SJSA1 (cell line): ENCODE measurements around the gene USP49. TPM values are rescaled to one million over a fixed set of nuclear protein-coding genes. Genes with fewer than 3 reads are reported as not detected.

ENCODE experiments used
- DNase-seq, 2 experiments: peaks; one replicate each; pipeline ENCODE4 v3.0.0-alpha.2; 2015 to 2020; ENCODE audit warnings: low spot score in 2 of 2, low read depth in 1 of 2
- H3K27ac ChIP-seq: fragments of 250-450 bp; sonication (Bioruptor Pico); 2 replicates; pipeline ENCODE4 v1.5.1; 2020; ENCODE audit warnings: mild to moderate bottlenecking, moderate library complexity
- H3K27me3 ChIP-seq: fragments of 250-450 bp; sonication (Bioruptor Pico); replicated peaks from 2 replicates; pipeline ENCODE4 v1.5.1; 2020; ENCODE audit warnings: mild to moderate bottlenecking, moderate library complexity
- H3K36me3 ChIP-seq: fragments of 250-450 bp; sonication (Bioruptor Pico); 2 replicates; pipeline ENCODE4 v1.5.1; 2020; ENCODE audit warnings: mild to moderate bottlenecking
- H3K4me1 ChIP-seq: fragments of 250-450 bp; sonication (Bioruptor Pico); replicated peaks from 2 replicates; pipeline ENCODE4 v1.6.1; 2021; ENCODE audit warnings: mild to moderate bottlenecking
- H3K4me3 ChIP-seq: fragments of 250-450 bp; sonication (Bioruptor Pico); 2 replicates; pipeline ENCODE4 v1.5.1; 2020; ENCODE audit warnings: mild to moderate bottlenecking
- H3K9me3 ChIP-seq: fragments of 250-450 bp; sonication (Bioruptor Pico); replicated peaks from 2 replicates; pipeline ENCODE4 v1.5.1; 2020; ENCODE audit warnings: mild to moderate bottlenecking
- total RNA-seq: library from RNA; depleted of rRNA; stranded (reverse); fragments of >200 nt; shearing (Covaris generic); gene quantifications from 2 replicates; pipeline ENCODE4 v1.2.3, GENCODE V29; 2014

Gene USP49
- total RNA-seq, 1 experiment from 2014 or later, result 2.3 TPM

DNA sequence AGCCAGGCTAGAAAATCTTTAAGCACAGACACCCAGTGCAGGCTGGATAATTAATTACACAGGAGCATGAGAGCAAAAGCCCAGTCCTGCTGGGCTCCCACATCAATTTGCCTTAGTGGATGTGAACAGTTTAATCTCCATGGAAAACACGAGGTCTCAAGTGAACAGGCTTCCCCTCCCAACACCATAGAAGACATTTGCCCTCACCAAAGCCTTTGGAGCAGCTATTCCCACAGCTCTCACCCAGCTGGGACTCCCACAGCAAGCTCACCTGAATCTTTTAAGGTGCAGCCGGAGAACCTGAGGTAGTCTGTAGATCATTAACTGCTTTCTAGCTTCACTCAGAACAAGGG lies 95.6 kb downstream of the USP49 start:
- no peaks in the 10 kb centered on the region for H3K9me3 ChIP-seq
- no peak for DNase-seq
- H3K4me1 ChIP-seq, result no peaks in the 10 kb centered on the region
- no peak overlapping the region for H3K4me3 ChIP-seq
- H3K27me3 ChIP-seq, result no peaks in the 10 kb centered on the region
- no peak overlapping the region for H3K27ac ChIP-seq
- peaks cover 22% of the 10 kb centered on the region for H3K36me3 ChIP-seq

DNA sequence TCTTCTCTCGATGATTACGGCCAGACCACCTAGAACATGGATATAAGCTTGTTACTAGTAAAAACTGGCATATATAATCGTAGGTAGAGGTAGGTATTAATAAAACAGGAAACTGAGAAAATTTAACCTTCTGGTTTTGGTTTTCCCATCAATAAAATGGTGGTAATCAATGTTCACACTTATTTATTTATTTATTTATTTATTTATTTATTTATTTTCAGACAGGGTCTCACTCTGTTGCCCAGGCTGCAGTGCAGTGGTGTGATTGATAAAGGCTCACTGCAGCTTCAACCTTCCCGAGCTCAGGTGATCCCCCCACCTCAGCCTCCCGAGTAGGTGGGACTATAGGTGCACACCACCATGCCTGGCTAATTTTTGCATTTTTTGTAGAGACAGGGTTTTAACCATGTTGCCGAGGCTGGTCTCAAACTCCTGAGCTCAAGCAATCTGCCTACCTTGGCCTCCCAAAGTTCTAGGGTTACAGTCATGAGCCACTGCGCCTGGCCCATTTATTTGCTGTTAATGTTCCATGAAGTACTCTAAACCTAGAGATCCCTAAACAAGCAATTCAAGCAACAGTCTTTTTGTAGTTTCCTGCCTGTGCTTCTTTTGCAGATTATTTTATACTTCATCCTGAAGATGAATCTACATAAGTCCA lies 96.1 kb downstream of the USP49 start:
- H3K36me3 ChIP-seq, result peaks cover 22% of the 10 kb centered on the region
- H3K9me3 ChIP-seq, result no peaks in the 10 kb centered on the region
- no peak overlapping the region for H3K27ac ChIP-seq
- H3K4me3 ChIP-seq, result no peak overlapping the region
- no peak for DNase-seq
- no peaks in the 10 kb centered on the region for H3K4me1 ChIP-seq
- H3K27me3 ChIP-seq, result no peaks in the 10 kb centered on the region

DNA sequence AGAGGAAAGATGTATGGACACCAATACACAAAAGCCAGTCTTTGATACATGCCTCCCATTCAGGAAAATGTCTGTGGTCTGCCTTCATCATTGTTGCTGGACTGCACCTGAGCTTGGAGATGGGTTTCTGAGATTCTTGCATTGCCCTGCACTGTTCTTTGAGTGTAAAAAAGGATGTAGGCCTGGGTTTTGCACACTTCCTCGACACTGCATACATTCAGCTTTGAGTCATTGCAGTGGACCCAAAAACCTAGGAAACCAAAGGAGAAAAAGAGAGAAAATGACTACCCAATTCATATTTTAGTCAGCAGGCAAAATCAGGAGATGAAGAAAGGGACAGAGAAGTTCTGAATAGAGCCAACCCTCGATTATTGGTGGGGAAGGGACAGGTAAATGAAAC lies 98.7 kb downstream of the USP49 start:
- H3K27ac ChIP-seq, result no peak overlapping the region
- DNase-seq, result no peak
- H3K27me3 ChIP-seq, result no peaks in the 10 kb centered on the region
- H3K4me3 ChIP-seq, result no peak overlapping the region
- H3K4me1 ChIP-seq, result no peaks in the 10 kb centered on the region
- H3K9me3 ChIP-seq, result no peaks in the 10 kb centered on the region
- peaks cover 32% of the 10 kb centered on the region for H3K36me3 ChIP-seq

DNA sequence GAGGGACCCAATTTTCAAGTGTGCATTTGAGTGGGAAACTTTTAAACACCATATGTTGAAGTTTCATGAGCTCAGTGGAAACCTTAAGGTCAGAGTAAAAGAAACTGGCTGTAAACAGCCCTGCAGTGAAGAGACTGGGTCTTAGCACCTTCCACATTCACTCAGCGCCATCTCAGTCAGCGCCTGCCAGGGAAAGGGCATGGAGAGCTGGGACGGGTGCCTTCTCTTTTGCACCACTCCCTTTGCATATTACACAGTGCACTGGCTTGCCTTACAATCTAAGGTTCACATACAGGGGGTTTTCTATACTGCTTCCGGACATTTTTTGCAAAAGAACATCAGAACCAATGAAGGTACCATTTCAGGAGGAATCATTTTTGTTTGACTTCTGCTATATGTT lies 103.2 kb downstream of the USP49 start:
- no peak for DNase-seq
- H3K27ac ChIP-seq, result no peak overlapping the region
- H3K9me3 ChIP-seq, result no peaks in the 10 kb centered on the region
- H3K4me1 ChIP-seq, result peaks cover 5% of the 10 kb centered on the region
- no peaks in the 10 kb centered on the region for H3K27me3 ChIP-seq
- H3K36me3 ChIP-seq, result peaks cover 58% of the 10 kb centered on the region
- H3K4me3 ChIP-seq, result no peak overlapping the region

DNA sequence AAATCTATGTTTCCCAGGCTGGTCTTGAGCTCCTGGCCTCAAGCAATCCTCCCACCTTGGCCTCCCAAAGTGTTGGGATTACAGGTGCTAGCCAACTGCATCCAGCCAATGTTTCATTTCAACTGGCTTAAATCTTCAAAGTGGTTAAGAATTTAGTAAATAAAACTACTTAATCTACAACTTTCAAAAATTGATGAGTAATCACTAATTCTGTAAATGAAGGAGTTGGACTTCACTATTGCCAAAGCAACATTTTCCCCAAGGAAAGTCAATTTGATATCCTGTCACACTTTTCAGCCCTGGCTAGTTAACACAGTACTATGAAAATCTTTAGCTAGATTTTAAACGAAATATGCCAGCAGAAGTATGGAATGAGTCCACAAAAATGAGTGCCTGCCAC lies 103.9 kb downstream of the USP49 start:
- no peak for DNase-seq
- H3K27me3 ChIP-seq, result no peaks in the 10 kb centered on the region
- peaks cover 55% of the 10 kb centered on the region for H3K36me3 ChIP-seq
- no peak overlapping the region for H3K4me3 ChIP-seq
- peaks cover 7% of the 10 kb centered on the region for H3K4me1 ChIP-seq
- no peaks in the 10 kb centered on the region for H3K9me3 ChIP-seq
- no peak overlapping the region for H3K27ac ChIP-seq

DNA sequence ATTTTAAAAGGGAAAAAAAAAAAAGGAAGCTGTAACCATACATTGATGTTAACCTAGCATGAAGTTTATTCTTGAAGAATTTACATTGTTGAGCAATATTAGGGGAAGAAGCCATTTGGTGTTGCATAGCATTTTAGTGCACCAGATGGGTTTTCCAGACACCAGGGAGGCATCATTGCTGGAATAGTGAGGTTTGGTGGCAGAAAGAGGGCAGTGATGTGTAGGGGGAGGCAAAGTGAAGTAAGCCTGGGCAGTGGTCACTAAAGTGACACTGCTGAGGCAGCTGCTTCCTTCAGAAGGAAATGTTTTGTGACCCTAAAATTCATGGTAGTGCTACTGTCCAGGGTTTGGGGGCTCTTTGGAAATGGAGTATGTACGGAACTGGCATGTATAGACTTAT lies 105.1 kb downstream of the USP49 start:
- peaks cover 49% of the 10 kb centered on the region for H3K36me3 ChIP-seq
- DNase-seq, result no peak
- H3K4me3 ChIP-seq, result no peak overlapping the region
- peaks cover 13% of the 10 kb centered on the region for H3K4me1 ChIP-seq
- no peaks in the 10 kb centered on the region for H3K27me3 ChIP-seq
- H3K9me3 ChIP-seq, result no peaks in the 10 kb centered on the region
- H3K27ac ChIP-seq, result no peak overlapping the region

DNA sequence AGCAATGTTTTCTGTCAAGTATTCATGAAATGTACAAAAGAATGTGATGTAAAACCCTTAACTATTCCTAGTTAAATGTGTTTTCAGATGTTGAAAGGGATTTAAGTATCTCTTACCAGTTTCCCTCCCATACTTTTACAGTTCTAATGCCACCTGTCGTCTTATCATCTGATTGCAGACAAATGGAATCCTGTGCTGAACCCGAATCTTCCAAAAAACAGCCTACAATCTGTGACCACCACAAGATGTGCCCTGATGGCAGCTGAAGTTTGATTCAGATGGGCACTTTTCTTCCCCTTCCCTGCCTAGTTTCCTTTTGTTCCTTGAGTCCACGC lies 105.8 kb downstream of the USP49 start:
- Histone ChIP-seq H3K36me3 (peaks cover 43% of the 10 kb centered on the region), H3K4me3 (no peak overlapping the region), H3K27me3 (no peaks in the 10 kb centered on the region), H3K27ac (no peak overlapping the region), H3K9me3 (no peaks in the 10 kb centered on the region), H3K4me1 (peaks cover 13% of the 10 kb centered on the region)
- DNase-seq, result no peak

DNA sequence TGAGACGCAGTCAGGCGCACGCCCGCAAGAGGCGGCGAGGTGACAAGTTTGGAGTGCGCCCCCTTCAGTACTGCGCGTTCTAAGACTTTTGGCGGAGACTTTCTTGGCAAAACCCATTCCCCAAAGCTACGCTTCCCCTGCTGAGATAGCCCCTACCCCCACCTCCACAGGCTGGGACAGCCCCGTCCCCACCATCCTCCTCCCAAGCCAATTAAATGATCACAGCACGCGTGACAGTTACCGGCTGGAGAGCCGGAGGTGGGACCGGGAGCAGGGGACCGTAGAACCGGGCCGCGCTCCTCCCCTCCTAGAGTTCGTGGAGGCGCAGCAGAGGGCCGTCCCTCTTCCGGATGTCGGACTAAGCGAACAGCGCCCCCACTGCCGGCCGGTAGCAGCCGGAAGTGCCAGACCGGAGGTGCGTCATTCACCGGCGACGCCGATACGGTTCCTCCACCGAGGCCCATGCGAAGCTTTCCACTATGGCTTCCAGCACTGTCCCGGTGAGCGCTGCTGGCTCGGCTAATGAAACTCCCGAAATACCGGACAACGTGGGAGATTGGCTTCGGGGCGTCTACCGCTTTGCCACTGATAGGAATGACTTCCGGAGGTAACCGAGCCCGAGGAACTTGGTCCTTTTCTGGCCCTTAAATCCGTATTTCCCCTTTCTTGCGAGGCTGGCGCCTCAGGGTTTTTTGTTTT lies 107.8 kb downstream of the USP49 start, which contains the start of gene TOMM6:
TOMM6 (plus strand) TSS at position 476 of the 699 bp plus-strand sequence; CDS start at position 480, 4 bp downstream.
- DNase-seq, result peak; percentile 96
- Histone ChIP-seq H3K4me3 (peak within 1 kb of the TSS; percentile 83), H3K36me3 (peaks cover 40% of the 10 kb centered on the region), H3K27ac (peak within 1 kb of the TSS; percentile 89), H3K9me3 (no peaks in the 10 kb centered on the region), H3K4me1 (peaks cover 13% of the 10 kb centered on the region), H3K27me3 (no peaks in the 10 kb centered on the region)

DNA sequence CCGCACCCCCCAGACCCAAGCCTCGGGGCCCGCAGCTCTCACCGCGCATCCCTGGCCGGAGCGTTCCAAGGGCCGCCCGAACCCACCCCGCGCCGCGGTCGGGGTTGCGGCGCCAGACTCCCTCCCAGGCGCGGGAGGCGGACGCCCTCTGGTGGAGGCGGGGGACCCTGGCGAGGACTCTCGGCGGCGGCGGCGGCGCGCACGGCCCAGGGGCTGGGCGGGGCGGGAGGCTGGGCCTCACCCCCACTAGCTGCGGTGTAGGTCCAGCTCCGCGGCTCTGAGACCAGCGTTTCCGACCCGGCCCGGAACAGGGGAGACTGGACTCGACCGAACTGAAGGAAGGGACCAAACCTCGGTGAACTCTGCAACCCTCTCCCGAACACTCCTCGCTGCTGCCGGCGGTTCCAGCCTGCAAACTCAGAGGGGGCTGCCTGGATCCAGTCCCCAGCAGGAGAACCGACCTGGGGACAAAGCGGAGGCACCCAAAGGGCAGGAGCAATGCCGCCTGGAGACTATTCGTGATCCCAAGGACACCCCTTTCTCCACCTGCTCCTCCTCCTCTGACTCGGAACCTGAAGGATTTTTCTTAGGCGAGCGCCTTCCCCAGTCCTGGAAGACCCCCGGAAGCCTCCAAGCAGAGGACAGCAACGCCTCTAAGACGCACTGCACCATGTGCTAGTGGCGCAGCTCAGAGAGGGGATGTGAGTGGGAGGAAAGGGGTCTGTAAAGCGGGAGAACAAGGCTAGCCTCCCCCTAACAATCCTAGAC lies 108.5 kb downstream of the USP49 start:
- H3K36me3 ChIP-seq, result peaks cover 35% of the 10 kb centered on the region
- peak; percentile 82 for DNase-seq
- H3K4me3 ChIP-seq, result peak overlapping the region; percentile 83
- H3K27me3 ChIP-seq, result no peaks in the 10 kb centered on the region
- no peaks in the 10 kb centered on the region for H3K9me3 ChIP-seq
- H3K4me1 ChIP-seq, result peaks cover 13% of the 10 kb centered on the region
- H3K27ac ChIP-seq, result peak overlapping the region; percentile 89; the same call in 1 of the 2 replicates

DNA sequence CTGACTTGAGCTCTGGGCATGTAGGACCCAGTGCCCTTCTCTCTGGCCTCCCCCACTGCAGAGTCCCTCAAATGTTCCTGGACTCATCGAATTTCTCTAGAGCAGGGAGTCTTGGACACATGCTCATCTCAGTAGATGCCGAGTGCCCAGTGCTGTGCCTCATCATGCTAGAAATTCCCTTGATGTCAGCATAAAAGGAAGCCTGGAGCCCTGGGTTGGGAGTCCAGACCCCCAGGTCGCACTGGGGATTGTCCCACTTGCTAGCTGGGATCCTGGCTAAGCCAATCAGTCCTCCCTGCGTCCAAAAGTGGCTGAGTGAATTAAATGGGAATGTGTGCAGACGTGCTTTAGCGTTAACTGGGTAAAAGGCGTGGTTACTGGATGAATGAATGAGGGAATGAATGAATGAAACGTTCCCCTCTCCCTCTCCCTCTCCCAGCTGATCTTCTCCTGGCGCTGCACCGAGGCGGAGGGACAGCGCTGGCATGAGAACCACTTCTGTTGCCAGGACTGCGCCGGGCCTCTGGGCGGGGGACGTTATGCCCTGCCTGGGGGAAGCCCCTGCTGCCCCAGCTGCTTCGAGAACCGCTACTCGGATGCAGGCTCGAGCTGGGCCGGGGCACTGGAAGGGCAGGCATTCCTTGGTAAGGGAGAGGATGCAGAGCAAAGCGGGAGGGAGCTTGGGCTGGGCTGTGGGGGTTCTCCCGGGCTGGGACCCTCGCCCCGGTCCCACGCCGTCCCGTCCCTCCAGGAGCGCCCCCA lies 109.3 kb downstream of the USP49 start:
- Histone ChIP-seq H3K4me3 (peak overlapping the region; percentile 83), H3K27ac (peak overlapping the region; percentile 22; the same call in 1 of the 2 replicates), H3K36me3 (peaks cover 29% of the 10 kb centered on the region), H3K27me3 (0 out of 2 replicates have a peak, but pooled peaks cover 4% of the 10 kb centered on the region), H3K9me3 (no peaks in the 10 kb centered on the region), H3K4me1 (peaks cover 15% of the 10 kb centered on the region)
- DNase-seq, result no peak

DNA sequence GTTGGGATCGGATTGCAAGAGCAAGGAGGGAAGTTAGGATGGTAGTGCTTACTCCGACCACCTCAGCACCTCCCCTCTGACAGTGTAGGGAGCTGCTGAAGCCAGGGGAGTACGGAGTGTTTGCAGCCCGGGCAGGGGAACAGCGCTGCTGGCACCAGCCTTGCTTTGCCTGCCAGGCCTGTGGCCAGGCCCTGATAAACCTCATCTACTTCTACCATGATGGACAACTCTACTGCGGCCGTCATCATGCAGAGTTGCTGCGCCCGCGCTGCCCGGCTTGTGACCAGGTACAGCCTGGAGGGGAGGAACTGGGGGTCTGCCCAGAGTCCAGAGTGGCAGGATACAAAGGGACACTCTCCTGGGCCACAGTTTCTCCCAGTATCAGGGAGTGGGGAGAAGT lies 109.9 kb downstream of the USP49 start:
- peaks cover 22% of the 10 kb centered on the region for H3K36me3 ChIP-seq
- DNase-seq, result no peak
- H3K27ac ChIP-seq, result no peak overlapping the region
- no peaks in the 10 kb centered on the region for H3K9me3 ChIP-seq
- H3K4me3 ChIP-seq, result no peak overlapping the region
- H3K4me1 ChIP-seq, result peaks cover 17% of the 10 kb centered on the region
- 0 out of 2 replicates have a peak, but pooled peaks cover 6% of the 10 kb centered on the region for H3K27me3 ChIP-seq

DNA sequence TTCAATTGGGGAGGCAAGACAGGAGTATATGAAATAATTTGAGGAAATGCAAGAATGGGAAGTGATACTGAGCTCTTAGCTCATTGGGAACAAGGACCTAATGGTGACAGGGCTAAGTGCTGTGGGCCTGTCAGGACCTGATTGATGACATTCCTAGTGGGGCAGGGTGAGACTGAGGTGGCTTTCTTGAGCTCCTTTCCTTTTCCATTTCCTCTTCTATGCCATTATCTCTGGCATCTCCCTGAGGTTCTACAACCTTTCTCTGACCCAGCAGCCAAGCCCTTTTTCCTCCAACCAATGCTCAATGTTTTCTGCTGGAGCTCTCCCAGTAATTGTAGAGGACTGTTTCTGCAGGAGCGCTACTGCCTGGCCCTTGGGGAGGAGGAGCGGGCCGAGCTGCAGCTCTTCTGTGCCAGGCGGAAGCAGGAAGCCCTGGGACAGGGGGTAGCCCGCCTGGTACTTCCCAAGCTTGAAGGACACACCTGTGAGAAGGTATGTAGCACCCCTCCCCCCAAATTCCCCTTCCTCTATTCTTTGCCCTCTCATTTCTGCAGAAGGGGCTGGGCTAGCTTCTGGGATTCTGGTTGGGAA lies 110.5 kb downstream of the USP49 start:
- no peak overlapping the region for H3K4me3 ChIP-seq
- no peak for DNase-seq

DNA sequence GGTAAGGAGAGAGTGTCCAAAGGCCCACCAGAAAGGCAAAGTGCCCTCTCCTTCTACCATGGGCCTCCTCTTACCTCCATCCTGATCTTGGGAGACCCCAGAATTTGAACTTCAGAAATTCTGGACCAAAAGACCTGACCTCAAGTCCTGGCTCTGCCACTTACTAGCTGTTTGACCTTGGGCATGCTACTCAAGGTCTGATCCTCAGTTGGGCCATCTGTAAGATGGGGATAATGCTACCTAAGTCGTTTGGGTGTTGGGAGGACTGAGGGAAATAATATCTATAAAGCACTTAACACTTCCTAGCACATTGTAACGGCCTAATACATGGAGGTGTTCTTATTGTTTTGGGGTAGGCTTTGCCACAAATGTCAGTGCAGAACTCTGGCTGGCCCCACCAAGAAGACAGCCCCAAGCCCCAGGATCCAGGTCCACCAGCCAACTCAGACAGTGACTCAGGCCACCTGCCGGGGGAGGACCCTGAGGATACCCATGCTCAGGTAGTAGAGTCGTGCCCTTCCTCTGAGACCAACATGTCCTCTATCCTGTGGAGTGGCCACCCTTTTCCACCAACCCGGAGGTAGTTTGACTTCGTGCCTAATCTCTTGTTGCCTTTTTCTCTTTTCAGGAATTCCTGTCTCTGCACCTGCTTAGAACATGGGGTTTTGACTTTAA lies 111.9 kb downstream of the USP49 start:
- Histone ChIP-seq H3K4me3 (no peak overlapping the region), H3K9me3 (no peaks in the 10 kb centered on the region), H3K4me1 (peaks cover 16% of the 10 kb centered on the region), H3K27ac (no peak overlapping the region), H3K36me3 (0 out of 2 replicates have a peak, but pooled peaks cover 4% of the 10 kb centered on the region), H3K27me3 (0 out of 2 replicates have a peak, but pooled peaks cover 6% of the 10 kb centered on the region)
- DNase-seq, result no peak

More for the DNA sequence above, 110.5 kb downstream of the USP49 start:
- H3K4me1 ChIP-seq, result peaks cover 17% of the 10 kb centered on the region
- H3K9me3 ChIP-seq, result no peaks in the 10 kb centered on the region
- H3K27me3 ChIP-seq, result 0 out of 2 replicates have a peak, but pooled peaks cover 6% of the 10 kb centered on the region
- H3K36me3 ChIP-seq, result peaks cover 17% of the 10 kb centered on the region
- H3K27ac ChIP-seq, result no peak overlapping the region
